Measurements from ENCODE around the gene ASH1L. TPM values are rescaled to one million over a fixed set of nuclear protein-coding genes. Genes with fewer than 3 reads are reported as not detected.

The ASH1L gene
- total and polyA plus RNA-seq, 9 of the 15 experiments (the other 6 are each of a cell fraction or from before 2014, with no cell fraction given), result 2.0 to 23.3 (median 14.6) TPM

DNA sequence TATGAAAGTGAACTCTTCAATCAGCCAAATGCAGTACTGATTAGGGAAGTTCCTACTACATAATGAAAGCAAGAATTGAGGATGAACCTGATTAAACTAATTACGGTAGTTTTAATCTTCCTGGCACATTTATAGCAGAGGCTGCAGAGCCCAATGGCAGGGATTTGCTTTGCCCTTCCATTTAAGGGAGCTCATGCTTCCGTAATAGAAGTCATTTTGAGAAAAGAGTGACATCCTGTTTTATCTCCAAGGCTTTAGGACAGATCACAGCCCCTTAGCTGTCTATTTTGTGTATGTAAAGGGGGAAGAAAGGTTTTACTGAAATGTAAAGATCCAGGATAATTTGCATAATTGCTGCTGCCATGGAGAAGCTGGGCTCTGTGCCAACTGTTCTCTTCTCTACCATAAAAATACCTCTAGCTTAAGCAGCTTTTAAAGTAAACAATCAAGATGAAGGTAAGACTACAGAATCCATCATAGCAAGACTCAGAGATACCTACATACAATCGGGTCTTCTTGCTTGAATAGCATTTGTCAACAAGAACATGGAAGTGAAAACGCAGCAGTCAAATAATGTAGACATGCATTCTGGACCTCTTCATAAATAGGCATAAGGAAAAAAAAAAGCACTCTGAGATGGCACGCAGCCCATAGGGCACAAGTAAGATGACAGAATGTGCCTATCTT, 62.5 kb downstream of the ASH1L start (continued):
- TF ChIP-seq, protein P1, sequence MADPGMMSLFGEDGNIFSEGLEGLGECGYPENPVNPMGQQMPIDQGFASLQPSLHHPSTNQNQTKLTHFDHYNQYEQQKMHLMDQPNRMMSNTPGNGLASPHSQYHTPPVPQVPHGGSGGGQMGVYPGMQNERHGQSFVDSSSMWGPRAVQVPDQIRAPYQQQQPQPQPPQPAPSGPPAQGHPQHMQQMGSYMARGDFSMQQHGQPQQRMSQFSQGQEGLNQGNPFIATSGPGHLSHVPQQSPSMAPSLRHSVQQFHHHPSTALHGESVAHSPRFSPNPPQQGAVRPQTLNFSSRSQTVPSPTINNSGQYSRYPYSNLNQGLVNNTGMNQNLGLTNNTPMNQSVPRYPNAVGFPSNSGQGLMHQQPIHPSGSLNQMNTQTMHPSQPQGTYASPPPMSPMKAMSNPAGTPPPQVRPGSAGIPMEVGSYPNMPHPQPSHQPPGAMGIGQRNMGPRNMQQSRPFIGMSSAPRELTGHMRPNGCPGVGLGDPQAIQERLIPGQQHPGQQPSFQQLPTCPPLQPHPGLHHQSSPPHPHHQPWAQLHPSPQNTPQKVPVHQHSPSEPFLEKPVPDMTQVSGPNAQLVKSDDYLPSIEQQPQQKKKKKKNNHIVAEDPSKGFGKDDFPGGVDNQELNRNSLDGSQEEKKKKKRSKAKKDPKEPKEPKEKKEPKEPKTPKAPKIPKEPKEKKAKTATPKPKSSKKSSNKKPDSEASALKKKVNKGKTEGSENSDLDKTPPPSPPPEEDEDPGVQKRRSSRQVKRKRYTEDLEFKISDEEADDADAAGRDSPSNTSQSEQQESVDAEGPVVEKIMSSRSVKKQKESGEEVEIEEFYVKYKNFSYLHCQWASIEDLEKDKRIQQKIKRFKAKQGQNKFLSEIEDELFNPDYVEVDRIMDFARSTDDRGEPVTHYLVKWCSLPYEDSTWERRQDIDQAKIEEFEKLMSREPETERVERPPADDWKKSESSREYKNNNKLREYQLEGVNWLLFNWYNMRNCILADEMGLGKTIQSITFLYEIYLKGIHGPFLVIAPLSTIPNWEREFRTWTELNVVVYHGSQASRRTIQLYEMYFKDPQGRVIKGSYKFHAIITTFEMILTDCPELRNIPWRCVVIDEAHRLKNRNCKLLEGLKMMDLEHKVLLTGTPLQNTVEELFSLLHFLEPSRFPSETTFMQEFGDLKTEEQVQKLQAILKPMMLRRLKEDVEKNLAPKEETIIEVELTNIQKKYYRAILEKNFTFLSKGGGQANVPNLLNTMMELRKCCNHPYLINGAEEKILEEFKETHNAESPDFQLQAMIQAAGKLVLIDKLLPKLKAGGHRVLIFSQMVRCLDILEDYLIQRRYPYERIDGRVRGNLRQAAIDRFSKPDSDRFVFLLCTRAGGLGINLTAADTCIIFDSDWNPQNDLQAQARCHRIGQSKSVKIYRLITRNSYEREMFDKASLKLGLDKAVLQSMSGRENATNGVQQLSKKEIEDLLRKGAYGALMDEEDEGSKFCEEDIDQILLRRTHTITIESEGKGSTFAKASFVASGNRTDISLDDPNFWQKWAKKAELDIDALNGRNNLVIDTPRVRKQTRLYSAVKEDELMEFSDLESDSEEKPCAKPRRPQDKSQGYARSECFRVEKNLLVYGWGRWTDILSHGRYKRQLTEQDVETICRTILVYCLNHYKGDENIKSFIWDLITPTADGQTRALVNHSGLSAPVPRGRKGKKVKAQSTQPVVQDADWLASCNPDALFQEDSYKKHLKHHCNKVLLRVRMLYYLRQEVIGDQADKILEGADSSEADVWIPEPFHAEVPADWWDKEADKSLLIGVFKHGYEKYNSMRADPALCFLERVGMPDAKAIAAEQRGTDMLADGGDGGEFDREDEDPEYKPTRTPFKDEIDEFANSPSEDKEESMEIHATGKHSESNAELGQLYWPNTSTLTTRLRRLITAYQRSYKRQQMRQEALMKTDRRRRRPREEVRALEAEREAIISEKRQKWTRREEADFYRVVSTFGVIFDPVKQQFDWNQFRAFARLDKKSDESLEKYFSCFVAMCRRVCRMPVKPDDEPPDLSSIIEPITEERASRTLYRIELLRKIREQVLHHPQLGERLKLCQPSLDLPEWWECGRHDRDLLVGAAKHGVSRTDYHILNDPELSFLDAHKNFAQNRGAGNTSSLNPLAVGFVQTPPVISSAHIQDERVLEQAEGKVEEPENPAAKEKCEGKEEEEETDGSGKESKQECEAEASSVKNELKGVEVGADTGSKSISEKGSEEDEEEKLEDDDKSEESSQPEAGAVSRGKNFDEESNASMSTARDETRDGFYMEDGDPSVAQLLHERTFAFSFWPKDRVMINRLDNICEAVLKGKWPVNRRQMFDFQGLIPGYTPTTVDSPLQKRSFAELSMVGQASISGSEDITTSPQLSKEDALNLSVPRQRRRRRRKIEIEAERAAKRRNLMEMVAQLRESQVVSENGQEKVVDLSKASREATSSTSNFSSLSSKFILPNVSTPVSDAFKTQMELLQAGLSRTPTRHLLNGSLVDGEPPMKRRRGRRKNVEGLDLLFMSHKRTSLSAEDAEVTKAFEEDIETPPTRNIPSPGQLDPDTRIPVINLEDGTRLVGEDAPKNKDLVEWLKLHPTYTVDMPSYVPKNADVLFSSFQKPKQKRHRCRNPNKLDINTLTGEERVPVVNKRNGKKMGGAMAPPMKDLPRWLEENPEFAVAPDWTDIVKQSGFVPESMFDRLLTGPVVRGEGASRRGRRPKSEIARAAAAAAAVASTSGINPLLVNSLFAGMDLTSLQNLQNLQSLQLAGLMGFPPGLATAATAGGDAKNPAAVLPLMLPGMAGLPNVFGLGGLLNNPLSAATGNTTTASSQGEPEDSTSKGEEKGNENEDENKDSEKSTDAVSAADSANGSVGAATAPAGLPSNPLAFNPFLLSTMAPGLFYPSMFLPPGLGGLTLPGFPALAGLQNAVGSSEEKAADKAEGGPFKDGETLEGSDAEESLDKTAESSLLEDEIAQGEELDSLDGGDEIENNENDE (IDR thresholded peaks at IDR 0.05; ENCODE audit: low read depth, low read length), result peak; percentile 76
